ENCODE measurements around the gene FAM20A. TPM values are rescaled to one million over a fixed set of nuclear protein-coding genes. Genes with fewer than 3 reads are reported as not detected.
"Not testable (repeated sequence)": the region's sequence is repeated elsewhere in the genome, so short reads cannot be mapped to it uniquely, and the experiment has no call there.

FAM20A gene
- total RNA-seq, 1 donor = 0.27 TPM

GRCh38 chr17:68505951-68506350 lies 95.2 kb downstream of the FAM20A start:
- DNase-seq (ENCODE audit: low read depth in 2 of 3, low spot score in 2 of 3) = no peak

- no peak for DNase-seq (ENCODE audit: low read depth in 2 of 3, low spot score in 2 of 3)
Observed at GRCh38 chr17:68501074-68501473, 100.1 kb downstream of the FAM20A start.

GRCh38 chr17:68499587-68499986 lies 101.6 kb downstream of the FAM20A start:
- no peak for DNase-seq (ENCODE audit: low read depth in 2 of 3, low spot score in 2 of 3)

GRCh38 chr17:68498479-68499326 lies 102.5 kb downstream of the FAM20A start:
- no peak for DNase-seq (ENCODE audit: low read depth in 2 of 3, low spot score in 2 of 3)

- DNase-seq (ENCODE audit: low read depth in 2 of 3, low spot score in 2 of 3) = peak in 2 of 3 donors; percentile 70 to 91
Observed at GRCh38 chr17:68497885-68498319, 103.3 kb downstream of the FAM20A start.

- DNase-seq (ENCODE audit: low read depth in 2 of 3, low spot score in 2 of 3) = no peak
Observed at GRCh38 chr17:68495081-68495480, 106.1 kb downstream of the FAM20A start.

- DNase-seq (ENCODE audit: low read depth in 2 of 3, low spot score in 2 of 3) = not testable (repeated sequence)
Observed at GRCh38 chr17:68492394-68493054, 108.6 kb downstream of the FAM20A start.

GRCh38 chr17:68491381-68492231 lies 109.6 kb downstream of the FAM20A start:
- peak in 1 of 3 donors; percentile 33 for DNase-seq (ENCODE audit: low read depth in 2 of 3, low spot score in 2 of 3)

GRCh38 chr17:68489919-68490318 lies 111.2 kb downstream of the FAM20A start:
- DNase-seq (ENCODE audit: low read depth in 2 of 3, low spot score in 2 of 3) = no peak

Other genes with a start within 250 kb of the FAM20A start
- 4.6 TPM for gene WIPI1, start 143.9 kb downstream of the FAM20A start, total RNA-seq
- gene PRKAR1A, start 88.9 kb downstream of the FAM20A start, total RNA-seq = 97.2 TPM

Data from hematopoietic multipotent progenitor cell (in vitro differentiated cells).